Jurkat, Clone E6-1 (cell line): ENCODE results near the gene LCNL1.

Experiments
- DNase-seq: peaks from one replicate; pipeline ENCODE4 v3.0.0-alpha.2; 2011; ENCODE audit warnings: low read depth, low spot score
- H3K4me3 ChIP-seq: 2 replicates; pipeline ENCODE4 v1.5.1; 2011; ENCODE audit warnings: mild to moderate bottlenecking, low read length, control low read depth, moderate library complexity

The LCNL1 gene

GRCh38 chr9:136984464-136985026 is 1.8 kb downstream of the LCNL1 start:
- no peak for DNase-seq
- no peak overlapping the region for H3K4me3 ChIP-seq

- no peak for DNase-seq
- H3K4me3 ChIP-seq = no peak overlapping the region
Measured at GRCh38 chr9:136985027-136985602, 2.3 kb downstream of the LCNL1 start.

GRCh38 chr9:136985853-136986252 is 3.1 kb downstream of the LCNL1 start:
- no peak overlapping the region for H3K4me3 ChIP-seq
- no peak for DNase-seq

- DNase-seq = no peak
- H3K4me3 ChIP-seq = no peak overlapping the region
Measured at GRCh38 chr9:136988872-136989271, 6.1 kb downstream of the LCNL1 start.

- no peak overlapping the region for H3K4me3 ChIP-seq
- no peak for DNase-seq
Measured at GRCh38 chr9:136990242-136990911, 7.6 kb downstream of the LCNL1 start.

- DNase-seq = peak; percentile 79
- peak within 1 kb of the TSS; percentile 87 for H3K4me3 ChIP-seq
Measured at GRCh38 chr9:136991993-136992818, 9.4 kb downstream of the LCNL1 start, which contains the start of gene PAXX. Gene PAXX, plus strand, starts transcription at chr9:136992422. Its CDS starts 22 bp downstream, at chr9:136992444.

GRCh38 chr9:136992819-136993369 is 10.1 kb downstream of the LCNL1 start:
- peak overlapping the region; percentile 87 for H3K4me3 ChIP-seq
- DNase-seq = no peak

- H3K4me3 ChIP-seq = no peak overlapping the region
- DNase-seq = no peak
Measured at GRCh38 chr9:136994180-136994887, 11.5 kb downstream of the LCNL1 start.

GRCh38 chr9:136994888-136995230 is 12.1 kb downstream of the LCNL1 start:
- no peak for DNase-seq
- no peak overlapping the region for H3K4me3 ChIP-seq

- H3K4me3 ChIP-seq = no peak overlapping the region
Measured at GRCh38 chr9:136995362-136995761, 12.6 kb downstream of the LCNL1 start.

GRCh38 chr9:136995772-136996311 is 13.0 kb downstream of the LCNL1 start:
- DNase-seq = no peak
- no peak overlapping the region for H3K4me3 ChIP-seq

More at GRCh38 chr9:136995362-136995761, 12.6 kb downstream of the LCNL1 start:
- DNase-seq = no peak

GRCh38 chr9:136996361-136997292 is 13.8 kb downstream of the LCNL1 start, which contains the start of gene CLIC3:
Gene CLIC3, minus strand, starts transcription at chr9:136996568. Its CDS starts 25 bp downstream, at chr9:136996543.
- no peak within 1 kb of the TSS for H3K4me3 ChIP-seq
- DNase-seq = peak; percentile 51

GRCh38 chr9:136997371-136997770 is 14.6 kb downstream of the LCNL1 start:
- H3K4me3 ChIP-seq = no peak overlapping the region
- no peak for DNase-seq

- no peak for DNase-seq
- H3K4me3 ChIP-seq = no peak overlapping the region
Measured at GRCh38 chr9:136997830-136998234, 15.0 kb downstream of the LCNL1 start.

- H3K4me3 ChIP-seq = no peak overlapping the region
- no peak for DNase-seq
Measured at GRCh38 chr9:137000177-137000930, 17.6 kb downstream of the LCNL1 start.

GRCh38 chr9:137001857-137002645 is 19.3 kb downstream of the LCNL1 start:
- H3K4me3 ChIP-seq = no peak overlapping the region
- no peak for DNase-seq
